ENCODE measurements around the gene FURIN.
"Not testable (repeated sequence)": the region's sequence is repeated elsewhere in the genome, so short reads cannot be mapped to it uniquely, and the experiment has no call there.

Gene FURIN

GRCh38 chr15:90924375-90924774 is 56.0 kb downstream of the FURIN start:
- no peak for TF ChIP-seq CTCF (IDR thresholded peaks at IDR 0.05; ENCODE audit: control extremely low read depth, extremely low read depth, low read depth, missing control alignments)
- ChIA-PET POLR2A (no interaction called here), CTCF (interaction anchor here (1.0 to 7.3 kb wide), 4 partner anchors 9 to 109 kb away, joined by 3 to 113 read pairs (median 24); partner anchors contain the start of genes HDDC3, MAN2A2 and UNC45A)
- DNase-seq (ENCODE audit: extremely low spot score), result peak; percentile 79

- POLR2A ChIA-PET; DNase-seq (ENCODE audit: extremely low spot score): not testable (repeated sequence)
- CTCF ChIA-PET, result interaction anchor here (6.6 to 7.3 kb wide), 2 partner anchors 7 to 25 kb away, joined by 45 to 113 read pairs; partner anchors contain the start of genes HDDC3, MAN2A2 and UNC45A
These were observed 58.4 kb downstream of the FURIN start for GRCh38 chr15:90926766-90927165.

GRCh38 chr15:90928106-90928505 is 59.7 kb downstream of the FURIN start:
- POLR2A ChIA-PET; CTCF ChIA-PET; DNase-seq (ENCODE audit: extremely low spot score): not testable (repeated sequence)

- TF ChIP-seq CTCF (IDR thresholded peaks at IDR 0.05; ENCODE audit: control extremely low read depth, extremely low read depth, low read depth, missing control alignments), result no peak
- DNase-seq (ENCODE audit: extremely low spot score), result no peak
- CTCF ChIA-PET, result interaction anchor here (1.1 to 16.6 kb wide), 6 partner anchors 12 to 610 kb away, joined by 5 to 447 read pairs (median 34); partner anchors contain the start of genes MAN2A2 and RCCD1
- POLR2A ChIA-PET, result no interaction called here
These were observed 61.0 kb downstream of the FURIN start for GRCh38 chr15:90929246-90930019.

- CTCF ChIA-PET, result interaction anchor here (0.6 to 16.6 kb wide), 38 partner anchors 8 to 637 kb away, joined by 3 to 447 read pairs (median 7); partner anchors contain the start of genes BLM, FES, MAN2A2 and RCCD1
- POLR2A ChIA-PET, result interaction anchor here (0.6 to 1.3 kb wide), 4 partner anchors 23 to 543 kb away, joined by 3 to 7 read pairs (median 4); partner anchors contain the start of gene MAN2A2
- no peak for TF ChIP-seq CTCF (IDR thresholded peaks at IDR 0.05; ENCODE audit: control extremely low read depth, extremely low read depth, low read depth, missing control alignments)
- DNase-seq (ENCODE audit: extremely low spot score), result no peak
These were observed 62.6 kb downstream of the FURIN start for GRCh38 chr15:90930861-90931574.

- CTCF ChIA-PET, result interaction anchor here (0.6 to 16.6 kb wide), 43 partner anchors 8 to 710 kb away, joined by 3 to 447 read pairs (median 6); partner anchors contain the start of genes BLM, FES, MAN2A2 and RCCD1
- no peak for DNase-seq (ENCODE audit: extremely low spot score)
- TF ChIP-seq CTCF (IDR thresholded peaks at IDR 0.05; ENCODE audit: control extremely low read depth, extremely low read depth, low read depth, missing control alignments), result no peak
- POLR2A ChIA-PET, result interaction anchor here (0.6 to 1.3 kb wide), 3 partner anchors 29 to 544 kb away, joined by 3 to 7 read pairs (median 4); partner anchors contain the start of gene MAN2A2
These were observed 63.1 kb downstream of the FURIN start for GRCh38 chr15:90931575-90931827.

GRCh38 chr15:90931828-90932659 is 63.7 kb downstream of the FURIN start, which contains the start of gene HDDC3:
Gene HDDC3, minus strand, starts transcription at chr15:90932549. Its CDS starts 9 bp downstream, at chr15:90932540.
- ChIA-PET POLR2A (interaction anchor here (0.5 to 1.5 kb wide), 7 partner anchors 28 to 544 kb away, joined by 3 to 7 read pairs (median 4); partner anchors contain the start of gene MAN2A2), CTCF (interaction anchor here (0.6 to 16.6 kb wide), 74 partner anchors 9 to 711 kb away, joined by 3 to 447 read pairs (median 4); partner anchors contain the start of genes BLM, FES, FURIN and IQGAP1)
- TF ChIP-seq CTCF (IDR thresholded peaks at IDR 0.05; ENCODE audit: control extremely low read depth, extremely low read depth, low read depth, missing control alignments), result peak; percentile 98
- peak; percentile 90 for DNase-seq (ENCODE audit: extremely low spot score)

All from GM10248 (cell line).